HG03469 (cell line): ENCODE data around the gene NPAS3.

Experiments used
- ATAC-seq: cut with Tn5 transposase; IDR thresholded peaks from one replicate; pipeline ENCODE4 v1.9.1; 2021; ENCODE audit warnings: mild to moderate bottlenecking, moderate library complexity, moderate number of reproducible peaks; ENCODE audit not compliant: unreplicated experiment

NPAS3 gene

GRCh38 chr14:33567731-33568130, 629.1 kb downstream of the NPAS3 start:
- no peak for ATAC-seq

- ATAC-seq, result no peak
Measured at GRCh38 chr14:33568935-33569579, 630.4 kb downstream of the NPAS3 start.

- ATAC-seq, result no peak
Measured at GRCh38 chr14:33569821-33570687, 631.4 kb downstream of the NPAS3 start.

- no peak for ATAC-seq
Measured at GRCh38 chr14:33570694-33571310, 632.1 kb downstream of the NPAS3 start.

GRCh38 chr14:33573301-33573880, 634.7 kb downstream of the NPAS3 start:
- no peak for ATAC-seq

- no peak for ATAC-seq
Measured at GRCh38 chr14:33576014-33576413, 637.3 kb downstream of the NPAS3 start.

- ATAC-seq, result no peak
Measured at GRCh38 chr14:33578461-33579216, 640.0 kb downstream of the NPAS3 start.

GRCh38 chr14:33580231-33580749, 641.6 kb downstream of the NPAS3 start:
- ATAC-seq, result no peak

- ATAC-seq, result no peak
Measured at GRCh38 chr14:33580841-33581240, 642.2 kb downstream of the NPAS3 start.

GRCh38 chr14:33584697-33585096, 646.0 kb downstream of the NPAS3 start:
- ATAC-seq, result no peak

GRCh38 chr14:33586806-33587205, 648.1 kb downstream of the NPAS3 start:
- ATAC-seq, result no peak

GRCh38 chr14:33587791-33588190, 649.1 kb downstream of the NPAS3 start:
- ATAC-seq, result no peak

GRCh38 chr14:33588771-33589170, 650.1 kb downstream of the NPAS3 start:
- no peak for ATAC-seq

GRCh38 chr14:33589334-33589733, 650.7 kb downstream of the NPAS3 start:
- ATAC-seq, result no peak

- no peak for ATAC-seq
Measured at GRCh38 chr14:33590891-33591630, 652.4 kb downstream of the NPAS3 start.

GRCh38 chr14:33592297-33592696, 653.6 kb downstream of the NPAS3 start:
- ATAC-seq, result no peak

- no peak for ATAC-seq
Measured at GRCh38 chr14:33596211-33597080, 657.8 kb downstream of the NPAS3 start.

GRCh38 chr14:33598582-33598981, 659.9 kb downstream of the NPAS3 start:
- no peak for ATAC-seq

GRCh38 chr14:33602396-33602795, 663.7 kb downstream of the NPAS3 start:
- no peak for ATAC-seq
